HEK293 (cell line): Measurements from ENCODE around the gene ARRB2.

ENCODE experiments used
- CTCF ChIA-PET: fragments of 350-600 bp; formaldehyde crosslinking; extraction: SDS; loops from one replicate; lab custom pipeline; 2021; ENCODE audit warnings: antibody characterized with exemption; lab: Yijun Ruan, JAX
- POLR2A ChIA-PET: fragments of 300-600 bp; formaldehyde crosslinking; extraction: SDS; loops from one replicate; lab custom pipeline; 2020; ENCODE audit warnings: antibody characterized with exemption, inconsistent platforms; lab: Yijun Ruan, JAX
- H3K27ac ChIP-seq: fragments of 200-500 bp; sonication (Bioruptor generic); 2 replicates; pipeline ENCODE4 v1.5.1; 2014; ENCODE audit warnings: low read depth, low read length, control low read depth, inconsistent platforms; ENCODE audit errors: extremely low read depth
- H3K36me3 ChIP-seq, 2 experiments: fragments of 200-500 bp in 1 of 2; sonication (Bioruptor generic) in 1 of 2; 1 replicate in 1 of 2; 2 replicates in 1 of 2; pipeline ENCODE4 v1.5.1; 2014 to 2017; ENCODE audit warnings: inconsistent platforms in 2 of 2, low read length in 2 of 2; ENCODE audit not compliant: control insufficient read depth in 2 of 2, insufficient read depth in 1 of 2
- H3K4me1 ChIP-seq: fragments of 200-500 bp; sonication (Bioruptor generic); 2 replicates; pipeline ENCODE4 v1.5.1; 2014; ENCODE audit warnings: mild to moderate bottlenecking, low read length, inconsistent platforms; ENCODE audit not compliant: control insufficient read depth, insufficient read depth
- H3K4me3 ChIP-seq: 2 replicates; pipeline ENCODE4 v1.5.1; 2011; ENCODE audit warnings: low read depth, mild to moderate bottlenecking, control low read depth, low read length, moderate library complexity
- H3K9me3 ChIP-seq: fragments of 200-500 bp; sonication (Bioruptor generic); 2 replicates; pipeline ENCODE4 v1.5.1; 2014; ENCODE audit warnings: low read depth, low read length, inconsistent platforms; ENCODE audit not compliant: control insufficient read depth, insufficient read depth
- BCL11B ChIP-seq: fragments of 450-650 bp; formaldehyde crosslinking; IDR thresholded peaks from 2 replicates; pipeline ENCODE4 v1.5.1; 2016; ENCODE audit warnings: low read depth, missing biosample characterization, missing genetic modification characterization
- FEZF1 ChIP-seq: fragments of 450-650 bp; formaldehyde crosslinking; IDR thresholded peaks from 2 replicates; pipeline ENCODE4 v1.5.1; 2016; ENCODE audit warnings: missing biosample characterization, missing genetic modification characterization
- GFI1B ChIP-seq: fragments of 450-650 bp; formaldehyde crosslinking; IDR thresholded peaks from 2 replicates; pipeline ENCODE4 v1.5.1; 2016; ENCODE audit warnings: missing biosample characterization, missing genetic modification characterization
- GLIS2 ChIP-seq: fragments of 450-650 bp; formaldehyde crosslinking; IDR thresholded peaks from 2 replicates; pipeline ENCODE4 v1.5.1; 2016; ENCODE audit warnings: missing biosample characterization, missing genetic modification characterization
- SP2 ChIP-seq: fragments of 450-650 bp; formaldehyde crosslinking; IDR thresholded peaks from 2 replicates; pipeline ENCODE4 v1.5.1; 2016; ENCODE audit warnings: missing biosample characterization, missing genetic modification characterization
- SP3 ChIP-seq: fragments of 450-650 bp; formaldehyde crosslinking; IDR thresholded peaks from 2 replicates; pipeline ENCODE4 v1.5.1; 2016; ENCODE audit warnings: missing biosample characterization, missing genetic modification characterization
- ZNF121 ChIP-seq: fragments of 450-650 bp; formaldehyde crosslinking; IDR thresholded peaks from 2 replicates; pipeline ENCODE4 v1.5.1; 2016; ENCODE audit warnings: missing biosample characterization, missing genetic modification characterization
- ZNF138 ChIP-seq: fragments of 450-650 bp; formaldehyde crosslinking; IDR thresholded peaks from 2 replicates; pipeline ENCODE4 v1.5.1; 2016; ENCODE audit warnings: missing biosample characterization, missing genetic modification characterization, borderline replicate concordance
- ZNF175 ChIP-seq: fragments of 450-650 bp; formaldehyde crosslinking; IDR thresholded peaks from 2 replicates; pipeline ENCODE4 v1.5.1; 2016; ENCODE audit warnings: missing biosample characterization, missing genetic modification characterization
- ZNF292 ChIP-seq: fragments of 450-650 bp; formaldehyde crosslinking; IDR thresholded peaks from 2 replicates; pipeline ENCODE4 v1.5.1; 2016; ENCODE audit warnings: low read depth, missing biosample characterization, missing genetic modification characterization, borderline replicate concordance
- ZNF423 ChIP-seq: fragments of 450-650 bp; formaldehyde crosslinking; IDR thresholded peaks from 2 replicates; pipeline ENCODE4 v1.5.1; 2016; ENCODE audit warnings: missing biosample characterization, missing genetic modification characterization
- ZNF544 ChIP-seq: fragments of 450-650 bp; formaldehyde crosslinking; IDR thresholded peaks from 2 replicates; pipeline ENCODE4 v1.5.0; 2017; ENCODE audit warnings: missing biosample characterization, missing genetic modification characterization
- ZNF549 ChIP-seq: fragments of 450-650 bp; IDR thresholded peaks from 2 replicates; pipeline ENCODE4 v1.5.1; 2018; ENCODE audit warnings: missing biosample characterization, missing genetic modification characterization, mild to moderate bottlenecking, inconsistent platforms, moderate library complexity
- ZNF600 ChIP-seq: fragments of 450-650 bp; formaldehyde crosslinking; IDR thresholded peaks from 2 replicates; pipeline ENCODE4 v1.5.1; 2016; ENCODE audit warnings: missing biosample characterization, missing genetic modification characterization
- ZNF621 ChIP-seq: fragments of 450-650 bp; formaldehyde crosslinking; IDR thresholded peaks from 2 replicates; pipeline ENCODE4 v1.5.1; 2017; ENCODE audit warnings: missing biosample characterization, missing genetic modification characterization
- ZNF623 ChIP-seq: fragments of 450-650 bp; formaldehyde crosslinking; IDR thresholded peaks from 2 replicates; pipeline ENCODE4 v1.5.1; 2016; ENCODE audit warnings: missing biosample characterization, missing genetic modification characterization
- ZNF660 ChIP-seq: fragments of 450-650 bp; IDR thresholded peaks from 2 replicates; pipeline ENCODE4 v1.5.1; 2018; ENCODE audit warnings: missing biosample characterization, mild to moderate bottlenecking, missing genetic modification characterization
- ZNF776 ChIP-seq: fragments of 450-650 bp; formaldehyde crosslinking; IDR thresholded peaks from 2 replicates; pipeline ENCODE4 v1.5.0; 2017; ENCODE audit warnings: missing biosample characterization, missing genetic modification characterization, borderline replicate concordance
- ZSCAN23 ChIP-seq: fragments of 450-650 bp; formaldehyde crosslinking; IDR thresholded peaks from 2 replicates; pipeline ENCODE4 v1.5.1; 2016; ENCODE audit warnings: missing biosample characterization, missing genetic modification characterization
- TF ChIP-seq, protein P1 (sequence below): fragments of 450-650 bp; formaldehyde crosslinking; IDR thresholded peaks from 2 replicates; pipeline ENCODE4 v1.5.1; 2016; ENCODE audit warnings: missing biosample characterization, missing genetic modification characterization, low read depth
- TF ChIP-seq, protein P2 (sequence below): fragments of 450-650 bp; formaldehyde crosslinking; IDR thresholded peaks from 2 replicates; pipeline ENCODE4 v1.5.1; 2016; ENCODE audit warnings: missing biosample characterization, missing genetic modification characterization
- TF ChIP-seq, protein P3 (sequence below): fragments of 450-650 bp; formaldehyde crosslinking; IDR thresholded peaks from 2 replicates; pipeline ENCODE4 v1.5.1; 2016; ENCODE audit warnings: missing biosample characterization, missing genetic modification characterization
- TF ChIP-seq, protein P4 (sequence below): fragments of 450-650 bp; formaldehyde crosslinking; IDR thresholded peaks from 2 replicates; pipeline ENCODE4 v1.5.1; 2017; ENCODE audit warnings: missing biosample characterization, missing genetic modification characterization

ARRB2 gene

DNA sequence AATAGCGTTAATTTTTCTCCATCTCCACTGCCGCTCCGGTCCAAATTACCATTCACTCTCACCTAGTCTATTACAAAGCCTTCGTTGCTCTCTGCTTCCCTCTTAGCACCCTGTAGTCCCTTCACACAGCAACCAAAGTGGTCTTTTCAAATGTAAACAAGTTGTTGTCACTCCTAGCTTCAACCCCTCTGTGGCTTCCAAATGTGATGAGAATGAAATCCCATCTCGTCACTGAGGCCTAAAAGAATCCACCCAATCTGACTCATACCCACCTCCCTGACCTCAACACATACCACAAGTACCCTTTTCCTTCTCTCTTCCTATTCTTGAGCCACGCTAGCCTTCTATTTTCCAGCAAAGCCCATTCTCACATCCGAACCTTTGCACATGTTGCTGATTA lies 4.3 kb upstream of the ARRB2 start:
- POLR2A ChIA-PET = no interaction called here
- Histone ChIP-seq H3K9me3 (no peaks in the 10 kb centered on the region), H3K4me1 (peaks cover 12% of the 10 kb centered on the region)
- CTCF ChIA-PET = interaction anchor here (0.6 kb wide), 1 partner anchor 31 kb away, joined by 3 read pairs; no protein-coding TSS in a partner anchor
- no peak for TF ChIP-seq ZNF600 (tag by site-specific recombination)
- TF ChIP-seq ZNF660 = no peak
- no peak for TF ChIP-seq ZNF121 (tag by site-specific recombination)
- TF ChIP-seq, protein P1, sequence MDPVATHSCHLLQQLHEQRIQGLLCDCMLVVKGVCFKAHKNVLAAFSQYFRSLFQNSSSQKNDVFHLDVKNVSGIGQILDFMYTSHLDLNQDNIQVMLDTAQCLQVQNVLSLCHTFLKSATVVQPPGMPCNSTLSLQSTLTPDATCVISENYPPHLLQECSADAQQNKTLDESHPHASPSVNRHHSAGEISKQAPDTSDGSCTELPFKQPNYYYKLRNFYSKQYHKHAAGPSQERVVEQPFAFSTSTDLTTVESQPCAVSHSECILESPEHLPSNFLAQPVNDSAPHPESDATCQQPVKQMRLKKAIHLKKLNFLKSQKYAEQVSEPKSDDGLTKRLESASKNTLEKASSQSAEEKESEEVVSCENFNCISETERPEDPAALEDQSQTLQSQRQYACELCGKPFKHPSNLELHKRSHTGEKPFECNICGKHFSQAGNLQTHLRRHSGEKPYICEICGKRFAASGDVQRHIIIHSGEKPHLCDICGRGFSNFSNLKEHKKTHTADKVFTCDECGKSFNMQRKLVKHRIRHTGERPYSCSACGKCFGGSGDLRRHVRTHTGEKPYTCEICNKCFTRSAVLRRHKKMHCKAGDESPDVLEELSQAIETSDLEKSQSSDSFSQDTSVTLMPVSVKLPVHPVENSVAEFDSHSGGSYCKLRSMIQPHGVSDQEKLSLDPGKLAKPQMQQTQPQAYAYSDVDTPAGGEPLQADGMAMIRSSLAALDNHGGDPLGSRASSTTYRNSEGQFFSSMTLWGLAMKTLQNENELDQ (tag by site-specific recombination) = no peak
- no peak for TF ChIP-seq ZNF776
- no peak for TF ChIP-seq ZNF175
- TF ChIP-seq FEZF1 (tag by site-specific recombination) = no peak
- TF ChIP-seq ZNF544 = no peak
- TF ChIP-seq GFI1B (tag by site-specific recombination) = no peak
- TF ChIP-seq, all 188 proteins: peak for 0
- Histone ChIP-seq H3K4me3 (no peak overlapping the region), H3K36me3 (peaks cover 1 to 7% of the 10 kb centered on the region in 2 experiments; a peak in 2 of 3 replicates), H3K27ac (no peak overlapping the region)

DNA sequence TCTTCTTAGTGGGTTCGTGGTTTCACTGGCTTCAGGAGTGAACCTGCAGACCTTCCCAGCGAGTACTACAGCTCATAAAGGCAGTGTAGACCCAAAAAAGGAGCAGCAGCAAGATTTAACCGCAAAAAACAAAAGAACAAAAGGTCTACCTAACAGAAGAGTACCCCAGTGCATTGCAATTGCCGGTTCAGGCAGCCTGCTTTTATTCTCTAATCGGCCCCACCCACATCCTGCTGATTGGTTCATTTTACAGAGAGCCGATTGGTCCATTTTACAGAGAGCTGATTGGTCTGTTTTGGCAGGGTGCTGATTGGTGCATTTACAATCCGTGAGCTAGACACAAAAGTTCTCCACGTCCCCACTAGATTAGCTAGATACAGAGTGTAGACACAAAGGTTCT lies 2.0 kb upstream of the ARRB2 start:
- TF ChIP-seq ZNF138 (tag by site-specific recombination) (no peak), ZNF623 (0 out of 2 replicates have a peak, but pooled peaks have one; percentile 10), SP3 (tag by site-specific recombination) (0 out of 2 replicates have a peak, but pooled peaks have one; percentile 37), SP2 (tag by site-specific recombination) (peak; percentile 58)
- TF ChIP-seq, protein P2, sequence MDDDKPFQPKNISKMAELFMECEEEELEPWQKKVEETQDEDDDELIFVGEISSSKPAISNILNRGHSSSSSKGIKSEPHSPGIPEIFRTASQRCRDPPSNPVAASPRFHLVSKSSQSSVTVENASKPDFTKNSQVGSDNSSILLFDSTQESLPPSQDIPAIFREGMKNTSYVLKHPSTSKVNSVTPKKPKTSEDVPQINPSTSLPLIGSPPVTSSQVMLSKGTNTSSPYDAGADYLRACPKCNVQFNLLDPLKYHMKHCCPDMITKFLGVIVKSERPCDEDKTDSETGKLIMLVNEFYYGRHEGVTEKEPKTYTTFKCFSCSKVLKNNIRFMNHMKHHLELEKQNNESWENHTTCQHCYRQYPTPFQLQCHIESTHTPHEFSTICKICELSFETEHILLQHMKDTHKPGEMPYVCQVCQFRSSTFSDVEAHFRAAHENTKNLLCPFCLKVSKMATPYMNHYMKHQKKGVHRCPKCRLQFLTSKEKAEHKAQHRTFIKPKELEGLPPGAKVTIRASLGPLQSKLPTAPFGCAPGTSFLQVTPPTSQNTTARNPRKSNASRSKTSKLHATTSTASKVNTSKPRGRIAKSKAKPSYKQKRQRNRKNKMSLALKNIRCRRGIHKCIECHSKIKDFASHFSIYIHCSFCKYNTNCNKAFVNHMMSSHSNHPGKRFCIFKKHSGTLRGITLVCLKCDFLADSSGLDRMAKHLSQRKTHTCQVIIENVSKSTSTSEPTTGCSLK (tag by site-specific recombination) = no peak
- peaks cover 0 to 3% of the 10 kb centered on the region in 2 experiments; a peak in 2 of 3 replicates for H3K36me3 ChIP-seq
- no peaks in the 10 kb centered on the region for H3K9me3 ChIP-seq
- H3K4me3 ChIP-seq = no peak overlapping the region
- ChIA-PET CTCF (interaction anchor here (0.6 to 2.3 kb wide), 7 partner anchors 9 to 355 kb away, joined by 3 to 16 read pairs (median 4); no protein-coding TSS in a partner anchor), POLR2A (interaction anchor here (1.2 to 2.9 kb wide), 5 partner anchors 12 to 98 kb away, joined by 3 to 24 read pairs (median 10); partner anchors contain the start of genes MED11, PLD2 and PSMB6)
- peaks cover 5% of the 10 kb centered on the region; the same call in 1 of the 2 replicates for H3K4me1 ChIP-seq
- no peak overlapping the region for H3K27ac ChIP-seq

DNA sequence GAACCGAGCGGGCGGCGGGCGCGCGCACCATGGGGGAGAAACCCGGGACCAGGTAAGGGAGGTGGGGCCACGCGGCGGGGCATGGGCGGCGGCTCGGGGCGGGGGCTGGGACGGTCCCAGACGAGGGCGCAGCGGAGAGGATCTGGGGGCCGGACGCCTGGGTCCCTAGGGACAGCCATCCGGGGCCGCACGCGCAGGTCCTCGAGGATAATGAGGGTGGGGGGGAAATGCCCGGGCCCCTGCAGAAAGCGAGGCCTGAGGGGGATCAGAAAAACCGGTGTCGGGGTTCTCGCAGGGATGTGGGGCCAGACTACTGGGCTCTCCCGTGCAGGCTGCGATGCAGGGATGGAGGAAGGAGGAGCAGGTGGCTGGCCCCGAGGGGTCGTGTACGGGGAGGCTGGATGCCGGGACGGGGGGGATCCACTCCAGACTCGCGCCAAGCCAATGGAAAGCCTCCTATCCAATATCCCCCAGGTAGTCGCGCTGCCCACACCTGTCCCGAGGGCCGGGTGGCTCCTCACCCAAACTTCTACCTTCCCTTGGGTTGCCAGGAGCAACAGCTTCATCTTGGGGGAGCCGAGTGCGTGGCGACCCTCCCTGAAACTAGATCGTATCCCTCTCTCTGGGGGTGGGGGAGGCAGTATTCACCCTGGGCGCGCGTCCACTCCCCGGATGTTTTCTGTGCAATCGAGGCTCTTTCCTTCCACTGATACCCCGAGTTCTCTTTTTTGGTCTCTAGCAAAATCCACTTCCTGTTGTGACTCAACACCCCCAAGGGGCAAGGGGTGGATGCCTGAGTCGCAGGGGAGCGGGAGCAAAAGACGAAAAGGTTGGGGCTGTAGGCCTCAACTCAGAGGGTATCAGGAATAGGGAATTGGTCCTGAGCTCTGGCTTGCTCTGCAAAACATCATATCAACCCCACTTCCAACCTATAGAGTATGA lies 532 bp downstream of the ARRB2 start:
- H3K36me3 ChIP-seq = peaks cover 0 to 15% of the 10 kb centered on the region in 2 experiments; a peak in 2 of 3 replicates
- peaks cover 5% of the 10 kb centered on the region; the same call in 1 of the 2 replicates for H3K4me1 ChIP-seq
- ChIA-PET POLR2A (interaction anchor here (0.7 to 2.9 kb wide), 15 partner anchors 8 to 568 kb away, joined by 3 to 24 read pairs (median 4); partner anchors contain the start of genes CYB5D2, MED11, PLD2 and PSMB6), CTCF (interaction anchor here (0.6 to 2.3 kb wide), 14 partner anchors 10 to 198 kb away, joined by 3 to 16 read pairs (median 4); no protein-coding TSS in a partner anchor)
- H3K9me3 ChIP-seq = no peaks in the 10 kb centered on the region
- H3K4me3 ChIP-seq = peak overlapping the region; percentile 51
- peak overlapping the region; percentile 84 for H3K27ac ChIP-seq
- TF ChIP-seq, protein P3, sequence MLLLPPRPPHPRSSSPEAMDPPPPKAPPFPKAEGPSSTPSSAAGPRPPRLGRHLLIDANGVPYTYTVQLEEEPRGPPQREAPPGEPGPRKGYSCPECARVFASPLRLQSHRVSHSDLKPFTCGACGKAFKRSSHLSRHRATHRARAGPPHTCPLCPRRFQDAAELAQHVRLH (tag by site-specific recombination) = no peak
- TF ChIP-seq ZNF549 (no peak), BCL11B (peak; percentile 37; the same call in 1 of the 2 replicates), GLIS2 (tag by site-specific recombination) (peak; percentile 78), ZNF621 (no peak), ZNF292 (tag by site-specific recombination) (no peak), SP2 (tag by site-specific recombination) (no peak), ZSCAN23 (tag by site-specific recombination) (no peak), ZNF423 (tag by site-specific recombination) (peak; percentile 66)
- TF ChIP-seq, protein P4, sequence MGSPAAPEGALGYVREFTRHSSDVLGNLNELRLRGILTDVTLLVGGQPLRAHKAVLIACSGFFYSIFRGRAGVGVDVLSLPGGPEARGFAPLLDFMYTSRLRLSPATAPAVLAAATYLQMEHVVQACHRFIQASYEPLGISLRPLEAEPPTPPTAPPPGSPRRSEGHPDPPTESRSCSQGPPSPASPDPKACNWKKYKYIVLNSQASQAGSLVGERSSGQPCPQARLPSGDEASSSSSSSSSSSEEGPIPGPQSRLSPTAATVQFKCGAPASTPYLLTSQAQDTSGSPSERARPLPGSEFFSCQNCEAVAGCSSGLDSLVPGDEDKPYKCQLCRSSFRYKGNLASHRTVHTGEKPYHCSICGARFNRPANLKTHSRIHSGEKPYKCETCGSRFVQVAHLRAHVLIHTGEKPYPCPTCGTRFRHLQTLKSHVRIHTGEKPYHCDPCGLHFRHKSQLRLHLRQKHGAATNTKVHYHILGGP (tag by site-specific recombination) = no peak
